K562 (cell line): ENCODE data around the gene EDARADD.

ENCODE experiments used
- GATAD2B ChIP-seq: fragments of 450-650 bp; IDR thresholded peaks from 2 replicates; pipeline ENCODE4 v1.6.1; 2017; ENCODE audit warnings: mild to moderate bottlenecking, borderline replicate concordance
- MYC ChIP-seq, 2 experiments: fragments of 250-450 bp in 1 of 2; sonication (Bioruptor Pico) in 1 of 2; IDR thresholded peaks; 2 replicates each; pipeline versions ENCODE4 v1.5.1 to v1.6.1; 2012 to 2021; ENCODE audit warnings: low read depth in 2 of 2, borderline replicate concordance in 1 of 2, improper control_type of control experiment in 1 of 2, low read length in 1 of 2, mild to moderate bottlenecking in 1 of 2, moderate library complexity in 1 of 2
- NR2C2 ChIP-seq, 2 experiments: fragments of 200-800 bp in 1 of 2; sonication (Bioruptor generic) in 1 of 2; sonication (generic) in 1 of 2; formaldehyde crosslinking in 1 of 2; IDR thresholded peaks; 2 replicates each; pipeline versions ENCODE4 v1.6.1 to v1.8.0; 2016 to 2022; ENCODE audit warnings: mild to moderate bottlenecking in 1 of 2, missing compliant biosample characterization in 1 of 2, missing genetic modification characterization in 1 of 2, missing genetic modification reagents in 1 of 2

GRCh38 chr1:236497908-236498307 lies 103.8 kb downstream of the EDARADD start:
- TF ChIP-seq NR2C2 (CRISPR knock-in tag; IDR thresholded peaks at IDR 0.05) (no peak), NR2C2 (tag; IDR thresholded peaks at IDR 0.05) (no peak), MYC (IDR thresholded peaks at IDR 0.05; ENCODE audit: low read depth, low read length) (no peak), MYC (CRISPR knock-in tag; IDR thresholded peaks at IDR 0.05; ENCODE audit: borderline replicate concordance, low read depth) (no peak), GATAD2B (no peak)
